Breast epithelium (tissue), 3 donors: ENCODE results near the gene LZTS2.

ENCODE experiments used
- CTCF ChIP-seq, 3 donors: fragments of 450-650 bp; IDR thresholded peaks; one replicate each; pipeline ENCODE4 v1.5.1; 2016 to 2017; ENCODE audit warnings: antibody characterized with exemption in 3 of 3, mild to moderate bottlenecking in 3 of 3, moderate library complexity in 3 of 3
- POLR2A ChIP-seq: fragments of 450-650 bp; IDR thresholded peaks from one replicate; pipeline ENCODE4 v1.6.1; 2016; ENCODE audit warnings: antibody characterized with exemption, mild to moderate bottlenecking, moderate library complexity

GRCh38 chr10:100969187-100970075 lies 30.2 kb upstream of the LZTS2 start, which contains the start of gene SEMA4G:
- TF ChIP-seq CTCF (IDR thresholded peaks at IDR 0.05), result peak; percentile 48 to 55 (median 54)
- TF ChIP-seq POLR2A, result no peak
